Measurements from ENCODE around the gene ST13. TPM values are rescaled to one million over a fixed set of nuclear protein-coding genes. Genes with fewer than 3 reads are reported as not detected.

Gene ST13
- total and polyA plus RNA-seq, 2 of the 4 experiments (the other 2 are of a cell fraction) = 115 to 235 TPM

GRCh38 chr22:40867109-40867508, 10.7 kb upstream of the ST13 start:
- no TSS peak for BruUV-seq (replicated peaks)
- Histone ChIP-seq H3K14ac (replicated peaks; ENCODE audit: low read depth, low read length) (no peak overlapping the region), H4K5ac (ENCODE audit: low read depth, low read length) (no peak overlapping the region), H3K27me3 (ENCODE audit: control insufficient read depth, insufficient read depth, low read length) (no peaks in the 10 kb centered on the region), H3K27ac (ENCODE audit: insufficient read depth, low read length) (no peak overlapping the region), H4K8ac (ENCODE audit: low read depth in 2 of 2, low read length in 2 of 2) (no peak overlapping the region), H2BK120ac (ENCODE audit: low read depth, low read length) (no peak overlapping the region), H2AK5ac (ENCODE audit: low read depth, low read length) (no peak overlapping the region), H3K4me2 (ENCODE audit: low read depth, low read length) (no peak overlapping the region), H2AK9ac (replicated peaks; ENCODE audit: low read depth, low read length, poor library complexity) (no peak overlapping the region), H3K23ac (ENCODE audit: low read depth, low read length) (no peak overlapping the region), H3K36me3 (ENCODE audit: control insufficient read depth, insufficient read depth, low read length) (peaks cover 5% of the 10 kb centered on the region), H3K9ac (ENCODE audit: low read depth, low read length) (no peak overlapping the region), H3K4ac (ENCODE audit: low read depth, low read length) (no peak overlapping the region), H4K91ac (ENCODE audit: insufficient read depth, low read depth, low read length) (no peak overlapping the region), H2BK20ac (ENCODE audit: low read depth, low read length) (no peak overlapping the region), H2AFZ (replicated peaks; ENCODE audit: low read length, poor library complexity) (no peak overlapping the region), H3K9me1 (ENCODE audit: insufficient read depth, low read length) (peaks cover 1% of the 10 kb centered on the region; the same call in 1 of the 2 replicates), H2BK5ac (ENCODE audit: low read depth, low read length, poor library complexity, severe bottlenecking) (no peak overlapping the region), H2BK15ac (ENCODE audit: low read depth, low read length) (no peak overlapping the region), H3K18ac (ENCODE audit: low read depth, low read length) (no peak overlapping the region), H3K56ac (ENCODE audit: extremely low read depth, insufficient read depth, low read length) (no peak overlapping the region), H4K20me1 (ENCODE audit: insufficient read depth, low read length) (peaks cover 3% of the 10 kb centered on the region; the same call in 1 of the 2 replicates), H3K4me1 (ENCODE audit: control insufficient read depth, insufficient read depth, low read length) (no peaks in the 10 kb centered on the region), H3K9me3 (ENCODE audit: control insufficient read depth, insufficient read depth, low read length) (no peaks in the 10 kb centered on the region), H3K79me1 (ENCODE audit: low read depth in 1 of 2, low read length in 2 of 2) (peaks cover 22 to 43% of the 10 kb centered on the region in 2 experiments), H3K4me3 (ENCODE audit: insufficient read depth, low read depth, low read length) (no peak overlapping the region)
- ChIA-PET CTCF (interaction anchor here (0.6 kb wide), 1 partner anchor 949 kb away, joined by 5 read pairs; no protein-coding TSS in a partner anchor), POLR2A (ENCODE audit: unreplicated experiment) (interaction anchor here (0.6 kb wide), 2 partner anchors 85 to 781 kb away, joined by 3 to 6 read pairs; no protein-coding TSS in a partner anchor)
- WGBS, 2 experiments (ENCODE audit: extremely low coverage in 2 of 2, insufficient read length in 1 of 2) = no CpG with 5 or more reads among the region's 2 CpGs
- intact Hi-C loops (cut with micrococcal nuclease) = no loop called here
- in situ Hi-C loops (cut with MboI; ENCODE audit: low sequenced_read_pairs) = no loop called here
- no peak for ATAC-seq (ENCODE audit: low read depth)
- no peak for DNase-seq
- dilution Hi-C loops (cut with HindIII; ENCODE audit: low sequenced_read_pairs, unreplicated experiment) = no loop called here
- TF ChIP-seq CEBPB (IDR thresholded peaks at IDR 0.05; ENCODE audit: low read depth, low read length) = no peak
- TF ChIP-seq CTCF (conservative IDR thresholded peaks at IDR 0.05; ENCODE audit: low read depth, low read length) = no peak
- TF ChIP-seq POLR2A (IDR thresholded peaks at IDR 0.05; ENCODE audit: low read depth, low read length) = no peak
- no peak for TF ChIP-seq CHD1 (IDR thresholded peaks at IDR 0.05; ENCODE audit: low read depth, low read length)
- no peak for TF ChIP-seq SMC3 (IDR thresholded peaks at IDR 0.05; ENCODE audit: low read depth, low read length)
- TF ChIP-seq BHLHE40 (IDR thresholded peaks at IDR 0.05; ENCODE audit: low read depth, low read length) = no peak
- no peak for TF ChIP-seq MXI1 (IDR thresholded peaks at IDR 0.05; ENCODE audit: borderline replicate concordance, low read depth, low read length)
- TF ChIP-seq MAZ (IDR thresholded peaks at IDR 0.05; ENCODE audit: borderline replicate concordance, low read depth, low read length) = no peak
- no peak for TF ChIP-seq ELK1 (IDR thresholded peaks at IDR 0.05; ENCODE audit: borderline replicate concordance, low read depth, low read length)
- TF ChIP-seq FOS (IDR thresholded peaks at IDR 0.05; ENCODE audit: low read depth, low read length) = no peak
- TF ChIP-seq RCOR1 (IDR thresholded peaks at IDR 0.05; ENCODE audit: insufficient replicate concordance, low read length) = no peak
- no peak for TF ChIP-seq RAD21 (IDR thresholded peaks at IDR 0.05; ENCODE audit: low read length)
- no peak for TF ChIP-seq USF2 (IDR thresholded peaks at IDR 0.05; ENCODE audit: low read depth, low read length)
- TF ChIP-seq NFE2L2 (IDR thresholded peaks at IDR 0.05; ENCODE audit: low read depth, low read length) = no peak
- TF ChIP-seq MAFK (IDR thresholded peaks at IDR 0.05; ENCODE audit: low read depth, low read length) = no peak
- TF ChIP-seq RFX5 (IDR thresholded peaks at IDR 0.05; ENCODE audit: low read depth, low read length) = no peak
